Naive thymus-derived CD4-positive, alpha-beta T cell (primary cell): ENCODE results near the gene ITLN2. TPM values are rescaled to one million over a fixed set of nuclear protein-coding genes. Genes with fewer than 3 reads are reported as not detected.
A peak's percentile ranks its signal among the peaks of the same experiment; 100 is the strongest.

Experiments
- ATAC-seq: fragments of 150-1000 bp; cut with Tn5 transposase; 2 replicates; pipeline ENCODE4 v1.10.0; 2021; ENCODE audit warnings: mild to moderate bottlenecking, moderate library complexity
- CTCF ChIA-PET: fragments of 350-600 bp; sonication (Branson Sonifier 250); formaldehyde crosslinking; loops from one replicate; lab custom pipeline; 2021; ENCODE audit warnings: antibody characterized with exemption; lab: Charles Lee
- POLR2A ChIA-PET: fragments of 350-600 bp; sonication (Branson Sonifier 250); formaldehyde crosslinking; loops from one replicate; lab custom pipeline; 2021; ENCODE audit warnings: antibody characterized with exemption, inconsistent platforms; lab: Charles Lee
- DNase-seq, 9 donors: peaks; one replicate each; pipeline versions ENCODE4 v3.0.0 to v3.0.0-alpha.2; 2020 to 2022; ENCODE audit warnings: mixed read lengths in 1 of 9
- H3K27ac ChIP-seq: one replicate; pipeline ENCODE4 v1.7.0; 2013; ENCODE audit warnings: mild to moderate bottlenecking, low read depth, low read length, moderate library complexity
- H3K27me3 ChIP-seq, 2 donors: one replicate each; pipeline ENCODE4 v1.7.0; 2013; ENCODE audit warnings: low read length in 2 of 2, mild to moderate bottlenecking in 2 of 2, moderate library complexity in 2 of 2; ENCODE audit not compliant: control insufficient read depth in 2 of 2, insufficient read depth in 2 of 2
- H3K36me3 ChIP-seq, 3 experiments: 1 replicate in 2 of 3; 2 replicates in 1 of 3; pipeline ENCODE4 v1.7.0; 2013; ENCODE audit warnings: low read length in 3 of 3, mild to moderate bottlenecking in 3 of 3, moderate library complexity in 1 of 3; ENCODE audit not compliant: insufficient read depth in 3 of 3, control insufficient read depth in 2 of 3
- H3K4me1 ChIP-seq, 2 donors: one replicate each; pipeline ENCODE4 v1.7.0; 2013; ENCODE audit warnings: low read length in 2 of 2, mild to moderate bottlenecking in 2 of 2, moderate library complexity in 1 of 2; ENCODE audit not compliant: control insufficient read depth in 2 of 2, insufficient read depth in 2 of 2
- H3K4me3 ChIP-seq: 2 replicates; pipeline ENCODE4 v1.7.0; 2013; ENCODE audit warnings: mild to moderate bottlenecking, low read length
- H3K9me3 ChIP-seq, 3 experiments: 1 replicate in 2 of 3; 2 replicates in 1 of 3; pipeline ENCODE4 v1.7.0; 2013; ENCODE audit warnings: low read length in 3 of 3; ENCODE audit not compliant: control insufficient read depth in 2 of 3
- H3K27ac Mint-ChIP-seq, 9 donors: one replicate each; pipeline ENCODE4 v1.8.0; 2020 to 2022; ENCODE audit warnings: mixed read lengths in 9 of 9, mild to moderate bottlenecking in 8 of 9, moderate library complexity in 5 of 9, inconsistent platforms in 2 of 9
- H3K27me3 Mint-ChIP-seq, 5 donors: one replicate each; pipeline ENCODE4 v1.8.0; 2021 to 2022; ENCODE audit warnings: mixed read lengths in 5 of 5, mild to moderate bottlenecking in 1 of 5
- H3K36me3 Mint-ChIP-seq, 5 donors: one replicate each; pipeline ENCODE4 v1.8.0; 2020 to 2022; ENCODE audit warnings: mixed read lengths in 5 of 5, mild to moderate bottlenecking in 3 of 5, inconsistent platforms in 1 of 5
- H3K4me1 Mint-ChIP-seq, 7 donors: one replicate each; pipeline ENCODE4 v1.8.0; 2020 to 2022; ENCODE audit warnings: mixed read lengths in 7 of 7, mild to moderate bottlenecking in 3 of 7, inconsistent platforms in 1 of 7
- H3K4me3 Mint-ChIP-seq, 10 donors: one replicate each; pipeline ENCODE4 v1.8.0; 2020 to 2022; ENCODE audit warnings: mild to moderate bottlenecking in 10 of 10, mixed read lengths in 10 of 10, moderate library complexity in 6 of 10, inconsistent platforms in 2 of 10
- H3K9me3 Mint-ChIP-seq, 11 donors: one replicate each; pipeline ENCODE4 v1.8.0; 2020 to 2022; ENCODE audit warnings: mixed read lengths in 11 of 11, mild to moderate bottlenecking in 4 of 11, inconsistent platforms in 1 of 11, moderate library complexity in 1 of 11
- intact Hi-C, 2 donors: fragments of 100-400 bp; cut with micrococcal nuclease; formaldehyde crosslinking; loops; one replicate each; pipeline ENCODE4 v1.15.1; 2023
- polyA plus RNA-seq, 2 donors: library from polyadenylated mRNA; unstranded; fragments of 300-500 nt; fragmentation: Illumina TruSeq; gene quantifications; one replicate each; pipeline ENCODE4 v1.2.3, GENCODE V29; 2021
- total RNA-seq, 6 experiments: library from RNA in 5 of 6; stranded (reverse) in 5 of 6; gene quantifications; 1 replicate in 5 of 6; 2 replicates in 1 of 6; pipeline ENCODE4 v1.2.3 and lab custom pipeline; 2021 to 2026

The ITLN2 gene
- total and polyA plus RNA-seq, 7 experiments from 2014 or later = not detected

DNA sequence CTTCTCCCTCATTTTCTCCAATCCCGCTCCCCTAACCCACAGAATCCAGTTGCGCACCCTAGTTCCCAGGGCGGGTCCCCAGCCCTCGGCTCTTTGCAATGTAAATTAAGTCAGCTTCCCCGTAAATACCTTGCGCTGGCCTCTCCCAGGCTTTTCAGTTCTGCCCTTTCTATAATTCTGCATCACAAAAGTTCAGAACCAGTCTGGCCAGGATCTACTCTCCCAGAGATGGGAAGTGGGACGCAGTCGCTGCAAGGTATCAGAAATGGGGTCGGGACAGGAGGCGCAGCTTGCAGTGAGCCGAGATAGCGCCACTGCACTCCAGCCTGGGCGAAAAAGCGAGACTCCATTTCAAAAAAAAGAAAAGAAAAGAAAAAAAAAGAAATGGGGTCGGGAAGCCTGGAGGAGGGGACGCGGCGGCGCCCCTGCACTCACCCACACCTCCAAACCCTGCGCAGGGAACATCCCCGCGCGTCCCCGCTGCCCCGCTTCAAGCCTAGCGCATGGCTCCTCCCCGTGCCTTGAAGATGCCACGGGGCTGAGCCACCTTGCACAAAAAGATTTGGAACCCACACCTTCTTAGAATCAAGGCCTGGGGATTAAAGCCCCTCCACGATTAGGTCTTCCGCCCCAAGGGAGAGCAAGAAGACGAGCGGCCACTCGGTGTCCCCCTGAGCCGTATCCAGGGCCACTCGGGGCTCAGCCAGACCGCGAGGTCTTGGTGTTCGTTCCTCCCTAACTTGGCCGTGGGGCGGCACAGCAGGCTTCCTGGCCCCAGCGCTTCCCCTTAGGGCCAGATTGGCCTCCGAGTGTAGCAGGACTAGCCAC, 27.2 kb upstream of the ITLN2 start:
- peak overlapping the region; percentile 51 to 71 (median 64) for H3K4me3 Mint-ChIP-seq
- no peak overlapping the region for H3K27ac Mint-ChIP-seq

DNA sequence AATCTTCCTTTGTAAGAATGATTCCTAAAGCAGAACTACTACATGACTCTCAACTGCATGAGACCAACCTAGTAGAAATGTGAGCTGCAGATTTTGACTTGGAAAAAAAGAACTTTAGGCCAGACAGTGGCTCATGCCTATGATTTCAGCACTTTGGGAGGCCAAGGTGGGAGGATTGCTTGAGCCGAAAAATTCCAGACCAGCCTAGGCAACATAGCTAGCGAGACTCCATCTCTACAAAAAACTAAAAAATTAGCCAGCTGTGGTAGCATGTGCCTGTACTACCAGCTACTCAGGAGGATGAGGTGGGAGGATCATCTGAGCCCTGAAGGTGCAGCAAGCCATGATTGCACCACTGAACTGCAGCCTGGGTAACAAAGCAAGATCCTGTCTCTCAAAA, 24.7 kb upstream of the ITLN2 start:
- intact Hi-C loops = no loop called here
- peaks cover 20 to 45% (median 27%) of the 10 kb centered on the region in 5 donors for H3K27me3 Mint-ChIP-seq
- Histone ChIP-seq H3K9me3 (no peaks in the 10 kb centered on the region), H3K27ac (no peak overlapping the region), H3K4me1 (no peaks in the 10 kb centered on the region), H3K27me3 (peaks cover 4% of the 10 kb centered on the region in 2 donors), H3K4me3 (no peak overlapping the region), H3K36me3 (no peaks in the 10 kb centered on the region)
- H3K4me1 Mint-ChIP-seq = peaks cover 6 to 13% (median 10%) of the 10 kb centered on the region in 7 donors
- H3K27ac Mint-ChIP-seq = no peak overlapping the region
- H3K9me3 Mint-ChIP-seq = peaks cover 0 to 1% (median 0%) of the 10 kb centered on the region in 11 donors
- ChIA-PET POLR2A (interaction anchor here (0.6 kb wide), 1 partner anchor 717 kb away, joined by 4 read pairs; the partner anchor contains the start of gene DCAF8), CTCF (interaction anchor here (0.6 to 0.9 kb wide), 3 partner anchors 11 to 99 kb away, joined by 3 to 9 read pairs (median 5); no protein-coding TSS in a partner anchor)
- no peaks in the 10 kb centered on the region for H3K36me3 Mint-ChIP-seq
- no peak overlapping the region for H3K4me3 Mint-ChIP-seq
- no peak for ATAC-seq
- DNase-seq = no peak

More for the DNA sequence above, 27.2 kb upstream of the ITLN2 start:
- Histone ChIP-seq H3K36me3 (no peaks in the 10 kb centered on the region), H3K4me1 (no peaks in the 10 kb centered on the region), H3K27me3 (peaks cover 4% of the 10 kb centered on the region in 2 donors), H3K4me3 (no peak overlapping the region), H3K27ac (no peak overlapping the region), H3K9me3 (no peaks in the 10 kb centered on the region)
- ChIA-PET POLR2A (no interaction called here), CTCF (interaction anchor here (0.7 kb wide), 1 partner anchor 70 kb away, joined by 5 read pairs; no protein-coding TSS in a partner anchor)
- ATAC-seq = peak; percentile 74
- intact Hi-C loops = no loop called here
- Mint-ChIP-seq H3K36me3 (no peaks in the 10 kb centered on the region), H3K27me3 (peaks cover 20 to 41% (median 27%) of the 10 kb centered on the region in 5 donors), H3K9me3 (peaks cover 0 to 1% (median 0%) of the 10 kb centered on the region in 11 donors), H3K4me1 (peaks cover 6 to 13% (median 10%) of the 10 kb centered on the region in 7 donors)
- DNase-seq = no peak

DNA sequence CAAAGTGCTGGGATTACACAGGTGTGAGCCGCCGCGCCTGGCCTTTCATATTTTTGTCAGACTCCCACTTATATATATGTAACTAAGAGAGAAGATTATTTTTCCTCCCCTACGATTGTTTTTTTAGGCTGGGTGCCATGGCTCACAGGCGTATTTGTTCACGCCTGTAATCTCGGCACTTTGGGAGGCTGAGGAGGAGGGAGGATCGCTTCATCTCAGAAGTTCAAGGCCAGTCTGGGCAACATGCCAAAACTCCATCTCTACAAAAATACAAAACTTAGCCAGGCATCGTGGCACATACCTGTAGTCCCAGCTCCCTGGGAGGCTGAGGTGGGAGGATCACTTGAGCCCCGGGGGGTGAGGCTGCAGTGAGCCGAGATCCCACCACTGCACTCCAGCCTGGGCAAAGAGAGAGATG, 23.9 kb upstream of the ITLN2 start:
- Mint-ChIP-seq H3K4me3 (no peak overlapping the region), H3K36me3 (no peaks in the 10 kb centered on the region), H3K27ac (no peak overlapping the region), H3K27me3 (peaks cover 20 to 42% (median 26%) of the 10 kb centered on the region in 5 donors), H3K4me1 (peaks cover 6 to 13% (median 10%) of the 10 kb centered on the region in 7 donors), H3K9me3 (peaks cover 0 to 1% (median 0%) of the 10 kb centered on the region in 11 donors)
- ChIA-PET CTCF (no interaction called here), POLR2A (no interaction called here)
- Histone ChIP-seq H3K4me1 (no peaks in the 10 kb centered on the region), H3K27me3 (peaks cover 4% of the 10 kb centered on the region in 2 donors), H3K4me3 (no peak overlapping the region), H3K27ac (no peak overlapping the region), H3K9me3 (no peaks in the 10 kb centered on the region), H3K36me3 (no peaks in the 10 kb centered on the region)
- no peak for ATAC-seq
- no peak for DNase-seq
- intact Hi-C loops = no loop called here

DNA sequence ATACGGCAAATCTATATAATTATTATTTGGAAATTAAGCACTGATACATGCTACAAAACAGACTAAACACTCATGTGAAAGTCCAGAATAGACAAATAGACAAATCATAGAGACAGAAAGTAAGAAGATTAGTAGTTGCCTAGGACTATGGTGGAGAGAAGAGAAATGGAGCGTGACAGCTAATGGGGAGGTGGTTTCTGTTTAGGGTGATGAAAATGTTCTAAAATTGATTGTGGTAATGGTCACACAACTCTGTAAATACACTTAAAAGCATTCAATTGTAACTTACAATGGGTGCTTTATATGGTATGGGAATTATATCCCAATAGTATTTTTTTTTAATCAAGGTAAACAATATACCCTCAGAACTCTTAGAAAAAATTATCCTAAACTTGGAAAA, 20.4 kb upstream of the ITLN2 start:
- peaks cover 0 to 1% (median 0%) of the 10 kb centered on the region in 11 donors for H3K9me3 Mint-ChIP-seq
- no peaks in the 10 kb centered on the region for H3K36me3 Mint-ChIP-seq
- Histone ChIP-seq H3K27ac (no peak overlapping the region), H3K4me3 (no peak overlapping the region), H3K36me3 (no peaks in the 10 kb centered on the region), H3K9me3 (no peaks in the 10 kb centered on the region), H3K4me1 (no peaks in the 10 kb centered on the region), H3K27me3 (no peaks in the 10 kb centered on the region)
- ChIA-PET CTCF (no interaction called here), POLR2A (no interaction called here)
- no peak overlapping the region for H3K4me3 Mint-ChIP-seq
- H3K27me3 Mint-ChIP-seq = peaks cover 0 to 22% (median 3%) of the 10 kb centered on the region in 5 donors
- DNase-seq (no peak), ATAC-seq (no peak)
- H3K4me1 Mint-ChIP-seq = no peaks in the 10 kb centered on the region
- intact Hi-C loops = no loop called here
- H3K27ac Mint-ChIP-seq = no peak overlapping the region

DNA sequence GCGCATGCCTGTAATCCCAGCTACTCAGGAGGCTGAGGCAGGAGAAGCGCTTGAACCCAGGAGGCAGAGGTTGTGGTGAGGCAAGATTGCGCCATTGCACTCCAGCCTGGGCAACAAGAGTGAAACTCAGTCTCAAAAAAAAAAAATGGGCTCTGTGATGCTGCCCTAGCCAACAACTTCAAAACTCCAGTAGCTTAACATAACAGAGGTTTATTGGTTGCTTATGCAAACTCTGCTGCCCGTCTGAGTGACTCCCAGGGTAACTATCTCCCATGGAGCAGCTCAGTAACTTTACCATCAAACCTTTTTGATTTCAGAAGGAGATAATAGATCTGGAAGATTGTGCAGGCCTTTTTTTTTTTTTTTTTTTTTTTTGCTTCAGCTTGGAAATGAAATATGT, 18.9 kb upstream of the ITLN2 start:
- no peaks in the 10 kb centered on the region for H3K36me3 Mint-ChIP-seq
- Histone ChIP-seq H3K36me3 (no peaks in the 10 kb centered on the region), H3K9me3 (no peaks in the 10 kb centered on the region), H3K4me3 (no peak overlapping the region), H3K27ac (no peak overlapping the region), H3K4me1 (no peaks in the 10 kb centered on the region), H3K27me3 (no peaks in the 10 kb centered on the region)
- ChIA-PET CTCF (interaction anchor here (0.7 to 1.2 kb wide), 2 partner anchors 23 to 139 kb away, joined by 3 read pairs; no protein-coding TSS in a partner anchor), POLR2A (no interaction called here)
- H3K4me3 Mint-ChIP-seq = no peak overlapping the region
- ATAC-seq (no peak), DNase-seq (no peak)
- no peak overlapping the region for H3K27ac Mint-ChIP-seq
- intact Hi-C loops = no loop called here
- H3K27me3 Mint-ChIP-seq = peaks cover 0 to 15% (median 3%) of the 10 kb centered on the region in 5 donors
- H3K4me1 Mint-ChIP-seq = no peaks in the 10 kb centered on the region
- peaks cover 0 to 1% (median 0%) of the 10 kb centered on the region in 11 donors for H3K9me3 Mint-ChIP-seq

DNA sequence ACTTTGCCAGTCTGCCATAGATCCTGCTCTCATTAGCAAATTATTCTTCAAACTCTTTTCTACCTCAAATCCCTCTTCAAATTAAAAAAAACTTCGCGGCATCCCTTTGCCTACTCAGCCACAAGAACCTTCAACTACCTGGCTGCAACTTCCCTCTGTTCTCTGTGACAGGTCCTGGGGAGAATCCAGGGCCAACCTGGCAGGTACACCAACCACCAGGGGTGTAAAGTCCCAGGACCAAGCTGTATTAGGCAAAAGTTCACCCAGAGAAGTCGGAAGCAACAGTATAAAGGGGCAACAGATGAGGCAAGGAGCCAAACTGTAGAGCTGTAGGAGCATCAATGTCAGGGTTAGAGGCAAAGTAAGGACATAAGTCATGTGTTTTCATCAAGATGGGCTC, 18.3 kb upstream of the ITLN2 start:
- ChIA-PET POLR2A (no interaction called here), CTCF (interaction anchor here (1.2 kb wide), 1 partner anchor 22 kb away, joined by 3 read pairs; no protein-coding TSS in a partner anchor)
- Histone ChIP-seq H3K27ac (no peak overlapping the region), H3K27me3 (no peaks in the 10 kb centered on the region), H3K36me3 (no peaks in the 10 kb centered on the region), H3K4me3 (no peak overlapping the region), H3K4me1 (no peaks in the 10 kb centered on the region), H3K9me3 (no peaks in the 10 kb centered on the region)
- no peak for ATAC-seq
- Mint-ChIP-seq H3K27ac (no peak overlapping the region), H3K36me3 (no peaks in the 10 kb centered on the region), H3K27me3 (peaks cover 0 to 14% (median 2%) of the 10 kb centered on the region in 5 donors), H3K9me3 (peaks cover 0 to under 1% (median 0%) of the 10 kb centered on the region in 11 donors), H3K4me1 (no peaks in the 10 kb centered on the region), H3K4me3 (no peak overlapping the region)
- intact Hi-C loops = no loop called here
- no peak for DNase-seq
